Loucy (cell line): Measurements from ENCODE around the gene LAPTM5.

ENCODE experiments used
- H2AFZ ChIP-seq: fragments of 200-600 bp; sonication (generic); 2 replicates; pipeline ENCODE4 v1.6.0; 2016; ENCODE audit warnings: antibody characterized with exemption, mild to moderate bottlenecking, low read length, moderate library complexity
- H3F3A ChIP-seq: fragments of 200-600 bp; 2 replicates; pipeline ENCODE4 v1.6.0; 2016; ENCODE audit warnings: antibody characterized with exemption, low read depth, mild to moderate bottlenecking
- H3K27me3 ChIP-seq: fragments of 200-600 bp; sonication (generic); 2 replicates; pipeline ENCODE4 v1.6.1; 2014; ENCODE audit warnings: low read length, mild to moderate bottlenecking; ENCODE audit not compliant: insufficient read depth, poor library complexity, severe bottlenecking
- H3K36me3 ChIP-seq: fragments of 200-600 bp; sonication (generic); 2 replicates; pipeline ENCODE4 v1.6.1; 2016; ENCODE audit warnings: low read length; ENCODE audit not compliant: insufficient read depth
- H3K4me1 ChIP-seq: fragments of 200-600 bp; sonication (generic); 2 replicates; pipeline ENCODE4 v1.5.1; 2014; ENCODE audit warnings: low read length, mild to moderate bottlenecking; ENCODE audit not compliant: insufficient read depth, poor library complexity, severe bottlenecking
- H3K4me2 ChIP-seq: fragments of 200-600 bp; sonication (generic); 2 replicates; pipeline ENCODE4 v1.6.0; 2014; ENCODE audit warnings: antibody characterized with exemption, low read length, low read depth, mild to moderate bottlenecking; ENCODE audit not compliant: poor library complexity, severe bottlenecking
- H3K4me3 ChIP-seq: fragments of 200-600 bp; sonication (generic); 2 replicates; pipeline ENCODE4 v1.5.1; 2014; ENCODE audit warnings: low read length, mild to moderate bottlenecking, mixed read lengths; ENCODE audit not compliant: poor library complexity, severe bottlenecking
- H3K79me2 ChIP-seq: fragments of 200-600 bp; sonication (generic); 2 replicates; pipeline ENCODE4 v1.6.1; 2014; ENCODE audit warnings: low read length; ENCODE audit not compliant: insufficient read depth
- H3K9ac ChIP-seq: fragments of 200-600 bp; sonication (generic); 2 replicates; pipeline ENCODE4 v1.6.0; 2014; ENCODE audit warnings: mild to moderate bottlenecking, low read depth, low read length, moderate library complexity; ENCODE audit not compliant: poor library complexity, severe bottlenecking
- H3K9me2 ChIP-seq: fragments of 200-600 bp; sonication (generic); replicated peaks from 2 replicates; pipeline ENCODE4 v1.6.1; 2016; ENCODE audit warnings: low read depth, low read length, mixed read lengths
- H3K9me3 ChIP-seq: fragments of 200-600 bp; sonication (generic); 2 replicates; pipeline ENCODE4 v1.6.1; 2014; ENCODE audit warnings: mild to moderate bottlenecking, antibody characterized with exemption, low read length, low read depth; ENCODE audit not compliant: insufficient read depth
- H4K20me1 ChIP-seq: fragments of 200-600 bp; sonication (generic); 2 replicates; pipeline ENCODE4 v1.6.0; 2014; ENCODE audit warnings: antibody characterized with exemption, low read length, mild to moderate bottlenecking; ENCODE audit not compliant: insufficient read depth, poor library complexity, severe bottlenecking
- EZH2phosphoT487 ChIP-seq: fragments of 200-600 bp; IDR thresholded peaks from 2 replicates; pipeline ENCODE4 v1.6.1; 2018; ENCODE audit warnings: antibody characterized with exemption, mild to moderate bottlenecking, moderate library complexity, borderline replicate concordance
- TF ChIP-seq, protein P1 (sequence below): fragments of 200-600 bp; sonication (generic); conservative IDR thresholded peaks from 2 replicates; pipeline ENCODE4 v1.5.1; 2014; ENCODE audit warnings: mild to moderate bottlenecking, antibody characterized with exemption, low read length

LAPTM5 gene

DNA sequence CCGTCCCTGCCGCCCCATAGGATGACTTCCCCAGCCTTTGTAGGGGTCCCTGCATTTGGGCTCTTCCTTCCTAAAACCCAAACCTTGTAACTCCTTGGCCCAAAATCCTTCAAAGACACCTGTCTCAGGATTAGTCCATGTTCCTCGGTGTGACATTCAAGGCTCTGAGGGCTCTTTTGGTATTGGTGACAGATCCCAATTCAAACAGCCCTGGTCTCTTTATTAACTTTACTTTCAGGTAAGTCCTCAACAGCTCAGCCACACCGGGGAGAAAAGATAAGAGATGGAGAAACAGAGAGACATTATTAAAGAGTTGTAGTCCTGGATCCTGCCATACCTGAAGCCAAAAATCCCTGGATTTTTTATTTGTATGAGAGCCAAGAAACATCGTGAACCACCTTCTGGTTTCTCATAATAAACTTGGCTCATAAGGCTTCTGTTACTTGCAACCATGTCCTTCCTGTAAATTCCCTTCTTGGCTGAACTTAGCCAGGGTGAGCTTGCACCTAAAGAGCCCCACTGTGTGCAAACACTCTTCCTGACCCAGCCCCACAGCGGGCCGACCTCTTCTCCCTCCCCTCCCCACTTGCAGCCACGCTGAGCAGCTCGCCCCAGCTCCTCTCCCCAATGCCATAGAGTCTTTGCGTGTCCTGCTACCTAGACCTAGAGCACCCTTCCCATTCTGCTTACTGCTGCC is 26.3 kb downstream of the LAPTM5 start:
- H3K4me3 ChIP-seq, result no peak overlapping the region
- TF ChIP-seq, protein P1, sequence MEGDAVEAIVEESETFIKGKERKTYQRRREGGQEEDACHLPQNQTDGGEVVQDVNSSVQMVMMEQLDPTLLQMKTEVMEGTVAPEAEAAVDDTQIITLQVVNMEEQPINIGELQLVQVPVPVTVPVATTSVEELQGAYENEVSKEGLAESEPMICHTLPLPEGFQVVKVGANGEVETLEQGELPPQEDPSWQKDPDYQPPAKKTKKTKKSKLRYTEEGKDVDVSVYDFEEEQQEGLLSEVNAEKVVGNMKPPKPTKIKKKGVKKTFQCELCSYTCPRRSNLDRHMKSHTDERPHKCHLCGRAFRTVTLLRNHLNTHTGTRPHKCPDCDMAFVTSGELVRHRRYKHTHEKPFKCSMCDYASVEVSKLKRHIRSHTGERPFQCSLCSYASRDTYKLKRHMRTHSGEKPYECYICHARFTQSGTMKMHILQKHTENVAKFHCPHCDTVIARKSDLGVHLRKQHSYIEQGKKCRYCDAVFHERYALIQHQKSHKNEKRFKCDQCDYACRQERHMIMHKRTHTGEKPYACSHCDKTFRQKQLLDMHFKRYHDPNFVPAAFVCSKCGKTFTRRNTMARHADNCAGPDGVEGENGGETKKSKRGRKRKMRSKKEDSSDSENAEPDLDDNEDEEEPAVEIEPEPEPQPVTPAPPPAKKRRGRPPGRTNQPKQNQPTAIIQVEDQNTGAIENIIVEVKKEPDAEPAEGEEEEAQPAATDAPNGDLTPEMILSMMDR, result no peak
- TF ChIP-seq EZH2phosphoT487, result no peak
- H2AFZ ChIP-seq, result no peak overlapping the region
- no peaks in the 10 kb centered on the region for H4K20me1 ChIP-seq
- H3K4me1 ChIP-seq, result no peaks in the 10 kb centered on the region
- H3F3A ChIP-seq, result peaks cover 6% of the 10 kb centered on the region; the same call in 1 of the 2 replicates
- no peaks in the 10 kb centered on the region for H3K27me3 ChIP-seq
- H3K36me3 ChIP-seq, result peaks cover 39% of the 10 kb centered on the region
- H3K4me2 ChIP-seq, result no peak overlapping the region
- no peaks in the 10 kb centered on the region for H3K79me2 ChIP-seq
- H3K9me3 ChIP-seq, result no peaks in the 10 kb centered on the region
- no peak overlapping the region for H3K9ac ChIP-seq
- H3K9me2 ChIP-seq, result no peaks in the 10 kb centered on the region

DNA sequence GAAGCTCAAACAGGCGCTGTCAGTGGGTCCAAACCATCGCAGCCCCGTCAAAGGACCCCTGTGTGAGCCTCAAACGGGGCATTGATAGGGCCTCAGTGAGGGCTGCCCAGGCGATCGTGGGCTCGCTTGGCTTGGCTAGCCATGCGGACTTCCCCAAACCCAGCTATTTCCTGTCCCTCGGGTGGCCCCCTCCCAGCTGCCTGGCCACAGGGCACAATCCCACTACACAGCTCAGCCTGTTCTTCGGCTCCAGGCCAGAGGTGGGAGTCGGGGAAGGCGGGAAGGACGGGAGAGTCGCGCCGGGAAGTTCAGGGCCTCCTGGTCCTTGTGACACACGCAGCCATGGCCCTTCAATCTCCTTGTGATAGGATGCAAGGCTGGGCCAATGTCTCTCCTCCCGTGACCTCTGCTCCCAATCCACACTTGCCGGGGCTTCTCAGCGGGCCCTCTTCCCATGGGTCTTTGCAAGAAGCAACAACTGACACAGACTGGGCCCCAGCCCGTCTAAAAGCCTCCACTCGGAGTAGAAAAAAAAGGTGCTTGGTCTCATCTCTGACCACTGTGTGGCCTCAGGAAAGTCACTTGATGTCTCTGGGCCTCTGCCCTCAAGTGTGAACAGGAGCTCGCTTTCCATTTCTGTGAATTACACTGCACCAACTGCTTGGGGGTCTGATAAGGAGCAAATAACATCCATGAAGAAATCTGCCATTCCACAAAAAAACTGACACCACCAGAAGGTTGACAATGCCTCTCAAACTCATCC is 27.0 kb downstream of the LAPTM5 start:
- H3K4me1 ChIP-seq, result no peaks in the 10 kb centered on the region
- H3K9ac ChIP-seq, result no peak overlapping the region
- no peak overlapping the region for H3K4me2 ChIP-seq

DNA sequence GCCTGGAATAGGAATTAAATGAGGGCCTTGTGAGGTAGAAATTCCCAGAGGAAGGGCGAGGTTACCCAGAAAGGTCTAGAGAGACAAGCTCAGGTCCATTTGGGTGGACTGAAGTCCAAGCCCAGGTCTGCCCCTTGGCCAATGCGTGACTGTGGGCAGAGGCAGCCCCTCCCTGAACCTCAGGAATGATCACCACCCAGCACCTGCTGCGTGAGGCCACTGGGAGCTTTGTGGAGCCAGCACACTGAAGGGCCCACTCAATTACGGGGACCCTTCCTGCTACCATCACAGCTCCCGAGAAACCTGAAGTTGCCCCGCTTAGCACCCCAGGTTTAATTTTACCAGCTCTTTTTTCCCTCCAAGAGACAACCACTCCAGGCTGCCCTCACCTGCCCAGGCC is 27.7 kb downstream of the LAPTM5 start:
- no peaks in the 10 kb centered on the region for H3K4me1 ChIP-seq
- H2AFZ ChIP-seq, result no peak overlapping the region

More for the DNA sequence above, 27.0 kb downstream of the LAPTM5 start:
- TF ChIP-seq, protein P1, result no peak
- TF ChIP-seq EZH2phosphoT487, result no peak
- Histone ChIP-seq H3K4me3 (no peak overlapping the region), H3K9me2 (no peaks in the 10 kb centered on the region), H3K9me3 (no peaks in the 10 kb centered on the region), H3K79me2 (no peaks in the 10 kb centered on the region), H3K27me3 (no peaks in the 10 kb centered on the region), H4K20me1 (no peaks in the 10 kb centered on the region), H3K36me3 (peaks cover 32% of the 10 kb centered on the region), H2AFZ (no peak overlapping the region), H3F3A (peaks cover 6% of the 10 kb centered on the region; the same call in 1 of the 2 replicates)

More for the DNA sequence above, 27.7 kb downstream of the LAPTM5 start:
- no peaks in the 10 kb centered on the region for H3K27me3 ChIP-seq
- H3K9me2 ChIP-seq, result no peaks in the 10 kb centered on the region
- H3K9me3 ChIP-seq, result no peaks in the 10 kb centered on the region
- TF ChIP-seq EZH2phosphoT487, result no peak
- TF ChIP-seq, protein P1, result no peak
- peaks cover 26% of the 10 kb centered on the region for H3K36me3 ChIP-seq
- H3K79me2 ChIP-seq, result no peaks in the 10 kb centered on the region
- H3F3A ChIP-seq, result peaks cover 6% of the 10 kb centered on the region; the same call in 1 of the 2 replicates
- no peaks in the 10 kb centered on the region for H4K20me1 ChIP-seq
- H3K9ac ChIP-seq, result no peak overlapping the region
- no peak overlapping the region for H3K4me2 ChIP-seq
- no peak overlapping the region for H3K4me3 ChIP-seq
